GM19043 (cell line): ENCODE results near the gene LRRC25.
"Not testable (repeated sequence)": the region's sequence is repeated elsewhere in the genome, so short reads cannot be mapped to it uniquely, and the experiment has no call there.

Source experiments
- ATAC-seq: cut with Tn5 transposase; IDR thresholded peaks from one replicate; pipeline ENCODE4 v1.9.1; 2021; ENCODE audit warnings: low read depth; ENCODE audit not compliant: unreplicated experiment

The LRRC25 gene

DNA sequence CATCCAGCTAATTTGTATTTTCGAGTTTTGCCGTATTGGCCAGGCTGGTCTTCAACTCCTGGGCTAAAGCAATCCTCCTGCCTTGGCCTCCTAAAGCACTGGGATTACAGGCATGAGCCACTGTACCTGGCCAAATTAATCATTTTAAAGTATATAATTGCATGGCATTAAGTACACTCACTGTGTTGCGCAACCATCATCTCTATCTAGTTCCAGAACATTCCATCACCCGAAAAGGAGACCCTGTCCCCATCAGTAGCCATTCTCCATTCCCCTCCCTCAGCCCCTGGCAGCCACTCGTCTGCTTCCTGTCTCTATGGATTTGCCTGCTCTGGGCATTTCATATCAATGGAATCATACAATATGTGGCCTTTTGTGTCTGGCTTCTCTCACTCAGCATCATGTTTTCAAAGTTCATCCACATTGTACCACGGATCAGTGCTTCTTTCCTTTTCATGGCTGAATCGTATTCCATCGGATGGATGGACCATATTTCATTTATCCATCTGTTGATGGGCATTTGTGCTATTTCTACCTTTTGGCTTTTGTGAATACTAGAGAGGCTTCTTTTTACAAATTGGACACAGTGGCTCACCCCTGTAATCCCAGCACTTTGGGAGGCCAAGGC, 43.9 kb downstream of the LRRC25 start:
- ATAC-seq: no peak

DNA sequence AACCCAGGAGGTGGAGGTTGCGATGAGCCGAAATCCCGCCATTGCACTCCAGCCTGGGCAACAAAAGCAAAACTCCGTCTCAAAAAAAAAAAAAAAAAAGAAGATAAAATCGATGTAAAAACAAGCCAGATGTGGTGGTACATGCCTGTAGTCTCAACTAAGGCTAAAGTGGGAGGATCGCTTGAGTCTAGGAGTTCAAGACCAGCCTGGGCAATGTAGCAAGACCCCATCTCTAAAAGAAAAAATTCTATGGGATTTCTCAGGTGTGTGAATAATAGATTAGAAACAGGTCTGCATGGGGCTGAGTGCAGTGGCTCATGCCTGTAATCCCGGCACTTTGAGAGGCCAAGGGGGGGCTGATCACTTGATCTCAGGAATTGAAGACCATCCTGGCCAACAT, 45.9 kb downstream of the LRRC25 start:
- no peak for ATAC-seq

DNA sequence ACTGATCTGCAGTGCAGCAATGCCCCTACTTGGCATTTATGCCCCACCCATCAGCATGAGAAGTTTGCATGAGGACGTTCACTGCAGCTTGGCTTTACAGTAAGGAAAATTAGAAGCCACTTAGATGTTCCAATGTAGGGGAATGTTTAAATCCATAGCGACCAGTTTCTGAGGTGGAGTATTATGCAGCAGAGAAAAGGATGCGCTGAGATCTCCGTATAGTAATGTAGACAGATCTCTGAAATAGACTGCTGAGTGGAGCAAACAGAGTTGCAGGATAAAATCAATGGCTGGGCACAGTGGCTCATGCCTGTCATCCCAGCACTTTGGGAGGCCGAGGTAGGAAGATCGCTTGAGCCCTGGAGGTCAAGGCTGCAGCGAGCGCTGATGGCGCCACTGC, 46.9 kb downstream of the LRRC25 start:
- no peak for ATAC-seq

DNA sequence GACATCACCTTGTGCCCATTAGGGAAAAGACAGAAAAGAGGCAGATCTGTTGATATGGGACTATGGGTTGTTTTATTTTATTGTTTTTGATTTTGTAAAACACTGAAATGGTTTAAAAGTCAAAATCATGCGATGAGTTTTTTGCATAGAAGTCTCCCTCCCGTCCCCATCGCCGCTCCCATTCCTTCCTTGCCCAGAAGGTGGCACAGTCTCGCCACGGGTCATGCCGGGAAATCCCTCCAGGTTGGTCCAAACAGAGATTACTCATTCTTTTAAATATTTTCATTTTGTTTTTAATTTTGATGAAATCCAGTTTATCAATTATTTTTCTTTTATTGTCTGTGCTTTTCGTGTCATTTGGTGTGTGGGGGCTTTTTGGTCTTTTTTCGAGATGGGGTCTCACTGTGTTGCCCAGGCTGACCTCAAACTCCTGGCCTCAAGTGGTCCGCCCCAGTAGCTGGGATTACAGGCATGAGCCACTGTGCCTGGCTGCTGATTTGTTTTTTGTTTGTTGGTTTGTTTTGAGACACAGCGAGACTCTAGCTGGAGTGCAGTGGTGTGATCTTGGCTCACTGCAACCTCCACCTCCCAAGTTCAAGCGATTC, 47.8 kb downstream of the LRRC25 start:
- ATAC-seq: no peak

DNA sequence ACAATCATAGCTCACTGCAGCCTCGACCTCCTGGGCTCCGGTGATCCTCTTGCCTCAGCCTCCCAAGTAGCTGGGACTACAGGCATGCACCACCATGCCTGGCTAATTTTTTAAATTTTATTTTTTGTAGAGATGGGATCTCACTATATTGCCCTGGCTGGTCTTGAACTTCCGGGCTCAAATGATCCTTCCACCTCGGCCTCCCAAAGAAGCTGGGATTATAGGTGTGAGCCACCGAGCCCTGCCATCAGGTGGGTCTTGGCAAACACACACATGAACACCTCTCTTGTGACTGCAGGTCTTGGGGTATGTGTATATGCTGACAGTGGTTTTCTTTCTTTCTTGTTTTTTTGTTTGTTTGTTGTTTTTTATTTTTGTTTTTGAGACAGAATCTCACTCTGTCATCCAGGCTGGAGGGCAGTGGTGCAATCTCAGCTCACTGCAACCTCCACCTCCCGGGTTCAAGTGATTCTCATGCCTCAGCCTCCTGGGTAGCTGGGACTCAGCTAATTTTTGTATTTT, 48.5 kb downstream of the LRRC25 start:
- not testable (repeated sequence) for ATAC-seq

DNA sequence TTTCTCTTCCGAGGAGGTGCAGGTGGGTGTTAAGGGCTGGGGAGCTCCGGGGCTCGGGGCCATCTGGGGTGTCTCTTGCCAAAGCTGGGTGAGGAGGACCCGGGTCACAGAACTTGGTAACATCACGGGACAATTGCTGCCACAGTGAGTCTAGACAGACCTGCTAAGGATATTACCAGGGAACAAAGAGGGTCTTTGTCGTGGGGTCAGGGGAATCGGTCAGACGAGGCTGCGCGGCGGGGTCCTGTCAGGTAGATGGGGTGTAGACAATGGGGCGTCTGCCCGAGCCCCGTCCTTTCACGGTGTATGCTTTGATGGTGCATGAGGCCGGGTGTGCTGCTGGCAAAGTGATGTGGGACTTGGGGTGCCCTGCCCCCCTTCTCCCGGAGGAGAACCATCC, 49.3 kb downstream of the LRRC25 start:
- no peak for ATAC-seq

DNA sequence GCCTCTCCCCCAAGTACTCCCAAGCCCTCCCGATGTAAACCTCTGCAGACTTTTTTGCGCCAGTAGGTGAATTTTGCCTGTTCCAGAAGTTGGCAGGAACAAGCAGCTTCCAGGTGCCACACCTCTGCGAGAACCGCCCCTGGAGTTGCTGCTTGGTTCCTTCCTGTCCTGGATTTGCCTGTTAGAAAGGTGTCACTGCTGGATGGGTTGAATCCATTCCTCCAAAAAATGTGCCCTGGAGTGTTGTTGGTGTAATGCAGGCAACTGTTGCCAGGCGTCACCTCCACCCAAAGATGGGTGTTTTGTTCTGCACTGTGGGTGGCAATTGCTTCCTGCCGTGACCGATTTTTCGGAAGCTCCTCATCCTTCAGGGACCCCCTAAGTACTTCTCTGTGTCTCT, 51.3 kb downstream of the LRRC25 start:
- ATAC-seq: no peak

DNA sequence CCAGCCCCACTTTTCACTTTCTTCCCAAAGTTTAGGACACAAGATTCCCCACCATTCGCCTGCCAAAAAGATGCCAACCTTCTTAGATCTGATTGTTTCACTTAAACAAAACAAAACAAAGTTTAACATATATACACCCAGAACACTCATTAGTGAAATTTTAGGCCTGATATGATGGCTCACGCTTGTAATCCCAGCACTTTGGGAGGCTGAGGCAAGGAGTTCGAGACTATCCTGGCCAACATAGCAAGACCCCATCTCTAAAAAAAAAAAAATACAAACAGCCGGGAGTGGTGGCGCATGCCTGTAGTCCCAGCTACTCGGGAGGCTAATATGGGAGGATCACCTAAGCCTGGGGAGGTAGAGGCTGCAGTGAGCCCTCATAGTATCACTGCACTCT, 52.1 kb downstream of the LRRC25 start:
- no peak for ATAC-seq

DNA sequence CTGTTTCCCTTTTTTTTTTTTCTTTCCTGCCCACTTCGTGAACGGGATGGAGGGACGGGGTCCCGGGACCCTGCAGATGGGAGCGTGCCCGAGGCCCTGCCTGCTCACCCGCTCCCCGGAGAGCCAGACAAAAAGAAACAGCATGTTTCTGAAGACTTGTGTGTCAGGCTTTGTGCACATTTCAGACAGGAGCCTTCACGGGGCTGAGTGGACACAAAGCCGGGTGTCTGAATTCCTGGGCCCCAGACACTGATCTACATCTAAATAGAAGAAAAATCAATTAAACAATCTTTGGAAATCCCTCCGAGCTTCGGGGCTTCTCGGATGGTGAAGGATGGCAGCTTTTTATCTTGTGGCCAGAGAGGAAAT, 52.9 kb downstream of the LRRC25 start:
- no peak for ATAC-seq

DNA sequence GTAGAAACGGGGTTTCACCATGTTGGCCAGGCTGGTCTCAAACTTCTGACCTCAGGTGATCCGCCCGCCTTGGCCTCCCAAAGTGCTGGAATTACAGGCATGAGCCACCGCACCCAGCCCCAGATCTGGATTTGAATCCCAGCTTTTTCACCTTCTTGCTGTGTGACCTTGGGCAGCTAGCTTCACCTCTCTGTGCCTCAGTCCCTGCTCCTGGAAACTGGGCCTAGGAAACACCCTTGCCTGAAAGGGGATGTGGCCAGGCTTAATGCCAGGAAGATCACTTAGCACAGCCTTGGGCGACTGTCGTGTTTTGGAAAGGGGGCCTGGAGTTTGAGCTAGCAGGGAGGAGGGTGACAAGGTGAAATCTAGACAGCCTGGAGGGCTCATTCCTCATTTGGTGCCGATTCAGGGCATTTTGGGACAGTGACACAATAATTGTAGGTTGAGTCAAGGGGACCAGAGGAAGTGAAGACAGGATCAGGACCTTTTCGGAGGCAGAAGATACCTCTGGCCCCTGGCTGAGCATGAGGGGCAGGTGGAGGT, 55.3 kb downstream of the LRRC25 start:
- no peak for ATAC-seq
